ENCODE measurements around the gene TMEM247.

Gene TMEM247

GRCh38 chr2:46503686-46504085, 24.3 kb downstream of the TMEM247 start:
- H3K4me3 ChIP-seq (ENCODE audit: low read length) = no peak overlapping the region
- 88% methylated on average over 4 of the region's 4 CpGs for WGBS
- no peaks in the 10 kb centered on the region for H3K36me3 ChIP-seq (ENCODE audit: insufficient read depth, low read length)
- H3K4me1 ChIP-seq (ENCODE audit: insufficient read depth, low read length) = peaks cover 6% of the 10 kb centered on the region; the same call in 1 of the 2 replicates
- peaks cover 12% of the 10 kb centered on the region for H3K27me3 ChIP-seq (ENCODE audit: insufficient read depth, low read length)
- no peak overlapping the region for H3K27ac ChIP-seq (ENCODE audit: low read depth, low read length)
- no peak overlapping the region for H3K9ac ChIP-seq (ENCODE audit: low read depth, low read length)
- no peaks in the 10 kb centered on the region for H3K9me3 ChIP-seq (ENCODE audit: insufficient read depth, low read depth, low read length)

- Histone ChIP-seq H3K4me3 (ENCODE audit: low read length) (no peak overlapping the region), H3K27me3 (ENCODE audit: insufficient read depth, low read length) (peaks cover 7% of the 10 kb centered on the region), H3K9ac (ENCODE audit: low read depth, low read length) (no peak overlapping the region), H3K4me1 (ENCODE audit: insufficient read depth, low read length) (peaks cover 4% of the 10 kb centered on the region; the same call in 1 of the 2 replicates), H3K9me3 (ENCODE audit: insufficient read depth, low read depth, low read length) (no peaks in the 10 kb centered on the region), H3K36me3 (ENCODE audit: insufficient read depth, low read length) (no peaks in the 10 kb centered on the region), H3K27ac (ENCODE audit: low read depth, low read length) (no peak overlapping the region)
- 82% methylated on average over 2 of the region's 2 CpGs for WGBS
Measured at GRCh38 chr2:46504221-46504620, 24.9 kb downstream of the TMEM247 start.

- H3K4me3 ChIP-seq (ENCODE audit: low read length) = no peak overlapping the region
- H3K4me1 ChIP-seq (ENCODE audit: insufficient read depth, low read length) = peaks cover 4% of the 10 kb centered on the region; the same call in 1 of the 2 replicates
- WGBS = 80% methylated on average over 8 of the region's 8 CpGs
- H3K36me3 ChIP-seq (ENCODE audit: insufficient read depth, low read length) = no peaks in the 10 kb centered on the region
- H3K9ac ChIP-seq (ENCODE audit: low read depth, low read length) = no peak overlapping the region
- H3K9me3 ChIP-seq (ENCODE audit: insufficient read depth, low read depth, low read length) = no peaks in the 10 kb centered on the region
- no peak overlapping the region for H3K27ac ChIP-seq (ENCODE audit: low read depth, low read length)
- H3K27me3 ChIP-seq (ENCODE audit: insufficient read depth, low read length) = peaks cover 1% of the 10 kb centered on the region; the same call in 1 of the 2 replicates
Measured at GRCh38 chr2:46504685-46505471, 25.5 kb downstream of the TMEM247 start.

- Histone ChIP-seq H3K27me3 (ENCODE audit: insufficient read depth, low read length) (no peaks in the 10 kb centered on the region), H3K4me1 (ENCODE audit: insufficient read depth, low read length) (peaks cover 3% of the 10 kb centered on the region; the same call in 1 of the 2 replicates), H3K27ac (ENCODE audit: low read depth, low read length) (no peak overlapping the region), H3K36me3 (ENCODE audit: insufficient read depth, low read length) (no peaks in the 10 kb centered on the region), H3K9me3 (ENCODE audit: insufficient read depth, low read depth, low read length) (no peaks in the 10 kb centered on the region), H3K9ac (ENCODE audit: low read depth, low read length) (no peak overlapping the region), H3K4me3 (ENCODE audit: low read length) (no peak overlapping the region)
- 92% methylated on average over 3 of the region's 3 CpGs for WGBS
Measured at GRCh38 chr2:46505472-46505783, 26.1 kb downstream of the TMEM247 start.

GRCh38 chr2:46506131-46506706, 26.9 kb downstream of the TMEM247 start:
- H3K36me3 ChIP-seq (ENCODE audit: insufficient read depth, low read length) = no peaks in the 10 kb centered on the region
- H3K27me3 ChIP-seq (ENCODE audit: insufficient read depth, low read length) = no peaks in the 10 kb centered on the region
- no peak overlapping the region for H3K4me3 ChIP-seq (ENCODE audit: low read length)
- H3K9me3 ChIP-seq (ENCODE audit: insufficient read depth, low read depth, low read length) = no peaks in the 10 kb centered on the region
- WGBS = 41% methylated on average over 6 of the region's 6 CpGs
- H3K9ac ChIP-seq (ENCODE audit: low read depth, low read length) = no peak overlapping the region
- no peak overlapping the region for H3K27ac ChIP-seq (ENCODE audit: low read depth, low read length)
- H3K4me1 ChIP-seq (ENCODE audit: insufficient read depth, low read length) = no peaks in the 10 kb centered on the region; the same call in 1 of the 2 replicates

DNA sequence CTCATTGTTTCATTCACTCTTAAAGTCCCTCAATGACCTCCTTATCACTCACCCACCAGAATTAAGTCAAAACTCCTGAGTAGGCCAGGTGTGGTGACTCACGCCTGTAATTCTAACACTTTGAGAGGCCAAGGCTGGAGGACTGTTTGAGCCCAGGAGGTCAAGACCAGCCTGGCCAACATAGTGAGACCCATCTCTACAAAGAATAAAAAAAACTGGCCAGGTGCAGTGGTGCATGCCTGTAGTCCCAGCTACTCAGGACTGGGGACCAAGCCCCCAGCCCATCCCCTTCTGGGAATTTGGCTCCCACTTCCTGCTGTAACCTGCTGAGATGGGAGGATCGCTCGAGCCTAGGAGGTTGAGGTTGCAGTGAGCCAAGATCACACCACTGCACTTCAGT, 28.9 kb downstream of the TMEM247 start:
- no peak overlapping the region for H3K4me3 ChIP-seq (ENCODE audit: low read length)
- H3K27ac ChIP-seq (ENCODE audit: low read depth, low read length) = no peak overlapping the region
- H3K4me1 ChIP-seq (ENCODE audit: insufficient read depth, low read length) = no peaks in the 10 kb centered on the region; the same call in 1 of the 2 replicates
- no peaks in the 10 kb centered on the region for H3K27me3 ChIP-seq (ENCODE audit: insufficient read depth, low read length)
- no peaks in the 10 kb centered on the region for H3K9me3 ChIP-seq (ENCODE audit: insufficient read depth, low read depth, low read length)
- no peak overlapping the region for H3K9ac ChIP-seq (ENCODE audit: low read depth, low read length)
- H3K36me3 ChIP-seq (ENCODE audit: insufficient read depth, low read length) = no peaks in the 10 kb centered on the region
- WGBS = 93% methylated on average over 3 of the region's 3 CpGs

GRCh38 chr2:46508759-46509158, 29.4 kb downstream of the TMEM247 start:
- no peaks in the 10 kb centered on the region for H3K9me3 ChIP-seq (ENCODE audit: insufficient read depth, low read depth, low read length)
- no peaks in the 10 kb centered on the region; the same call in 1 of the 2 replicates for H3K4me1 ChIP-seq (ENCODE audit: insufficient read depth, low read length)
- no peaks in the 10 kb centered on the region for H3K27me3 ChIP-seq (ENCODE audit: insufficient read depth, low read length)
- WGBS = 93% methylated on average over 3 of the region's 3 CpGs
- H3K36me3 ChIP-seq (ENCODE audit: insufficient read depth, low read length) = no peaks in the 10 kb centered on the region
- no peak overlapping the region for H3K9ac ChIP-seq (ENCODE audit: low read depth, low read length)
- no peak overlapping the region for H3K4me3 ChIP-seq (ENCODE audit: low read length)
- no peak overlapping the region for H3K27ac ChIP-seq (ENCODE audit: low read depth, low read length)

GRCh38 chr2:46509804-46510203, 30.4 kb downstream of the TMEM247 start:
- Histone ChIP-seq H3K9me3 (ENCODE audit: insufficient read depth, low read depth, low read length) (no peaks in the 10 kb centered on the region), H3K4me3 (ENCODE audit: low read length) (no peak overlapping the region), H3K36me3 (ENCODE audit: insufficient read depth, low read length) (no peaks in the 10 kb centered on the region), H3K27me3 (ENCODE audit: insufficient read depth, low read length) (no peaks in the 10 kb centered on the region), H3K27ac (ENCODE audit: low read depth, low read length) (no peak overlapping the region), H3K9ac (ENCODE audit: low read depth, low read length) (no peak overlapping the region), H3K4me1 (ENCODE audit: insufficient read depth, low read length) (no peaks in the 10 kb centered on the region; the same call in 1 of the 2 replicates)
- WGBS = over 99% methylated on average over 3 of the region's 3 CpGs

- Histone ChIP-seq H3K27me3 (ENCODE audit: insufficient read depth, low read length) (no peaks in the 10 kb centered on the region), H3K9me3 (ENCODE audit: insufficient read depth, low read depth, low read length) (peaks cover 3% of the 10 kb centered on the region; the same call in 1 of the 2 replicates), H3K27ac (ENCODE audit: low read depth, low read length) (no peak overlapping the region), H3K36me3 (ENCODE audit: insufficient read depth, low read length) (no peaks in the 10 kb centered on the region), H3K9ac (ENCODE audit: low read depth, low read length) (no peak overlapping the region), H3K4me1 (ENCODE audit: insufficient read depth, low read length) (no peaks in the 10 kb centered on the region), H3K4me3 (ENCODE audit: low read length) (no peak overlapping the region)
- WGBS = 93% methylated on average over 5 of the region's 5 CpGs
Measured at GRCh38 chr2:46510598-46511177, 31.3 kb downstream of the TMEM247 start.

GRCh38 chr2:46512185-46512584, 32.8 kb downstream of the TMEM247 start:
- Histone ChIP-seq H3K4me1 (ENCODE audit: insufficient read depth, low read length) (no peaks in the 10 kb centered on the region), H3K9ac (ENCODE audit: low read depth, low read length) (no peak overlapping the region), H3K4me3 (ENCODE audit: low read length) (no peak overlapping the region), H3K27ac (ENCODE audit: low read depth, low read length) (no peak overlapping the region), H3K9me3 (ENCODE audit: insufficient read depth, low read depth, low read length) (peaks cover 3% of the 10 kb centered on the region; the same call in 1 of the 2 replicates), H3K27me3 (ENCODE audit: insufficient read depth, low read length) (no peaks in the 10 kb centered on the region), H3K36me3 (ENCODE audit: insufficient read depth, low read length) (no peaks in the 10 kb centered on the region)
- WGBS = 95% methylated on average over 10 of the region's 10 CpGs

DNA sequence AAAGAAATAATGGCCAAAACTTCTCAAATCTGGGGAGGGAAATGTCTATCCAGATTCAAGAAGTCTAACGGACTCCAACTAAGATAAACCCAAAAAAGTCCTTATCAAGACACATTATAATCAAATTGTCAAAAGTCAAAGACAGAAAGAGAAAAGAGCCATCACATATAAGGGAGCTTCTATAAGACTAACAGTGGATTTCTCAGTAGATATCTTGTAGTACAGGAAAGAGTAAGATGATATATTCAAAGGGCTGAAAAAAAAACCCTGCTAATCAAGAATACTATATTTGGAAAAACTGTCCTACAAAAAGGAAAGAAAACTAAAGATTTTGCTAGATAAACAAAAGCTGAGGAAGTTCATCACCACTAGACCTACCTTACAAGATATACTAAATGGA, 35.4 kb downstream of the TMEM247 start:
- H3K9ac ChIP-seq (ENCODE audit: low read depth, low read length) = no peak overlapping the region
- H3K36me3 ChIP-seq (ENCODE audit: insufficient read depth, low read length) = no peaks in the 10 kb centered on the region
- no peaks in the 10 kb centered on the region for H3K27me3 ChIP-seq (ENCODE audit: insufficient read depth, low read length)
- WGBS = 100% methylated on average over 1 of the region's 1 CpG
- H3K4me1 ChIP-seq (ENCODE audit: insufficient read depth, low read length) = no peaks in the 10 kb centered on the region
- H3K9me3 ChIP-seq (ENCODE audit: insufficient read depth, low read depth, low read length) = peaks cover 3% of the 10 kb centered on the region; the same call in 1 of the 2 replicates
- no peak overlapping the region for H3K4me3 ChIP-seq (ENCODE audit: low read length)
- no peak overlapping the region for H3K27ac ChIP-seq (ENCODE audit: low read depth, low read length)

All from HUES64 (cell line).